ENCODE results near the gene FGF14.
A peak's percentile ranks its signal among the peaks of the same experiment; 100 is the strongest.

The FGF14 gene

DNA sequence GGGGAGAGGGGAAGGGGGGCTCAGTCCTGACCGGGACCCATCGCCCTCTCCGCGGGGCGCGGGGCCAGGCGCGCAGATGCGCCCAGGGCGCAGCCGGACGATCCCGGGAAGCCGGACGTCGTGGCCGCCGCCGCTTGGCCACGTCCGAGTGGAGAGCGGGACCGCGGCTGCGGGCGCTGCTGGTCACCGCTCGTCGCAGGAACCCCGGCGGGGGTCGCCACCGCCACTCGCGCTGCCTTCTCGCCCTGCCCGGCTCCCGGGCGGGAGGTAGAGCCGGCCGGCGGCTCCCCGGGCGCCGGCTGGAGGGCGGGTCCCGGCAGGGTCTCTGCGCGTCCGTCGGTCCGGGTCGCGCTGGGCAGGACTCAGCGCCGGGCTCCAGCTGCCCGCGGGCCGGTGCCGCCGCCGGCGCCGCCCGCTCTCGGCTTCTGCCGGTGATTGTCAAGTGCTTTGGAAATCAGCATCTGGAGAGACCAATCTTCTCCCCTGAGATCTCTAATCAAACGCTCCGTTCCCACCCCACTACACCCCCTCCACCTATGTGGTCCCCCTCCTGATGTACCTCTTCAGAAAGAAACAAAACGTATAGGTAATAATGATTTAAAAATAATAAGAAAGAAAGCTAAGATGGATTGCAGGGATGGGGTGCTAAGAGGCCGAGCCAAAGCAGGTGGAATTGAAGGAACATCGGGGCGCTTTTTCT is 484.9 kb downstream of the FGF14 start:
- H3K4me3 ChIP-seq (ENCODE audit: control insufficient read depth in 1 of 7, extremely low read depth in 1 of 7, insufficient read depth in 4 of 7, low read depth in 2 of 7, low read length in 6 of 7): peak overlapping the region in 1 of 7 experiments; percentile 48
- POLR2A ChIA-PET: no interaction called here
- no peaks in the 10 kb centered on the region for H3K9me3 ChIP-seq (ENCODE audit: control extremely low read depth in 1 of 5, control insufficient read depth in 4 of 5, insufficient read depth in 2 of 5, low read depth in 1 of 5, low read length in 4 of 5)
- WGBS (ENCODE audit: insufficient coverage): 5% methylated on average over 42 of the region's 73 CpGs
- H3K27ac ChIP-seq (ENCODE audit: insufficient read depth in 1 of 2, low read depth in 1 of 2, low read length in 2 of 2, poor library complexity in 1 of 2, severe bottlenecking in 2 of 2): no peak overlapping the region
- H3K36me3 ChIP-seq (ENCODE audit: control insufficient read depth in 4 of 4, insufficient read depth in 4 of 4, low read length in 3 of 4): no peaks in the 10 kb centered on the region
- CTCF ChIA-PET: no interaction called here
- H3K27me3 ChIP-seq (replicated peaks in 2 of 5; ENCODE audit: control insufficient read depth in 4 of 5, insufficient read depth in 5 of 5, low read length in 4 of 5): peaks cover 16 to 84% (median 46%) of the 10 kb centered on the region in 5 experiments
- H3K4me1 ChIP-seq (ENCODE audit: control extremely low read depth in 1 of 4, control insufficient read depth in 4 of 4, insufficient read depth in 4 of 4, low read length in 3 of 4): peaks cover 0 to 3% (median under 1%) of the 10 kb centered on the region in 4 experiments
- DNase-seq: no peak

DNA sequence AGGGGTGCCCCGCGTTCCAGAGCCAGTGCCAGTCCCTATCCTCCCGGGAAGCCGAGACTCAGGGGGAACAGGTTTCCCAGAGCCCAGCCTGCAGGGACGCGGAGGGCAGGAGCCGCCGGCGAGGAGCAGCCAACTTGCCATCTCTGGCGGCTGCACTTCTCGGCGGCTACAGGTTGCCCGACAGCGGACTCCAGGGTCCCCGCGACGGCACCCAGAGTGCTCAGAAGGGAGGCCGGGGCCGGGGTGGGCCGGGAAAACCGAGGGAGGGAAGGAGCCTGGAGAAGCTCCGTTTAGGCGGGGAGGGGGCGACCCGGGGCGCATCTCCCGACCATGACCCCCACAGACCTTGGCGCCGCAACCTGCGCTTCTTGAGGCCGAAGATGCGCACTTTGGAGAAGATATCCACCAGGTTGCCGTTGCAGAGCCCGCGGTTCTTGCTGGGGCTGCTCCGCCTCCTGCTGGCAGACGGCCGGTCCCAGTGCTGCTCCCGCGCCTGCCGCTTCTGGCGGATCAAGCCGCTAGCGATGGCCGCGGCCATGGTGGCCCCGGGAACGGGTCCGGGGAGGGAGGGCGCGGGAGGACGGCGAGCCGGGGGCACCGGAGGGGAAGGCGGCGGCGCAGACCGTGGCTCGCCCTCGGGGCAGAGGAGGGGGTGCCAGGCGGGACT is 485.6 kb downstream of the FGF14 start:
- H3K27ac ChIP-seq (ENCODE audit: insufficient read depth in 1 of 2, low read depth in 1 of 2, low read length in 2 of 2, poor library complexity in 1 of 2, severe bottlenecking in 2 of 2): no peak overlapping the region
- DNase-seq: peak in 2 of 3 donors; percentile 9 to 13
- 3% methylated on average over 48 of the region's 62 CpGs for WGBS (ENCODE audit: insufficient coverage)
- H3K9me3 ChIP-seq (ENCODE audit: control extremely low read depth in 1 of 5, control insufficient read depth in 4 of 5, insufficient read depth in 2 of 5, low read depth in 1 of 5, low read length in 4 of 5): no peaks in the 10 kb centered on the region
- H3K4me3 ChIP-seq (ENCODE audit: control insufficient read depth in 1 of 7, extremely low read depth in 1 of 7, insufficient read depth in 4 of 7, low read depth in 2 of 7, low read length in 6 of 7): peak overlapping the region in 1 of 7 experiments; percentile 48
- CTCF ChIA-PET: no interaction called here
- peaks cover 14 to 77% (median 43%) of the 10 kb centered on the region in 5 experiments for H3K27me3 ChIP-seq (replicated peaks in 2 of 5; ENCODE audit: control insufficient read depth in 4 of 5, insufficient read depth in 5 of 5, low read length in 4 of 5)
- POLR2A ChIA-PET: no interaction called here
- H3K4me1 ChIP-seq (ENCODE audit: control extremely low read depth in 1 of 4, control insufficient read depth in 4 of 4, insufficient read depth in 4 of 4, low read length in 3 of 4): peaks cover 0 to 3% (median under 1%) of the 10 kb centered on the region in 4 experiments
- H3K36me3 ChIP-seq (ENCODE audit: control insufficient read depth in 4 of 4, insufficient read depth in 4 of 4, low read length in 3 of 4): no peaks in the 10 kb centered on the region

DNA sequence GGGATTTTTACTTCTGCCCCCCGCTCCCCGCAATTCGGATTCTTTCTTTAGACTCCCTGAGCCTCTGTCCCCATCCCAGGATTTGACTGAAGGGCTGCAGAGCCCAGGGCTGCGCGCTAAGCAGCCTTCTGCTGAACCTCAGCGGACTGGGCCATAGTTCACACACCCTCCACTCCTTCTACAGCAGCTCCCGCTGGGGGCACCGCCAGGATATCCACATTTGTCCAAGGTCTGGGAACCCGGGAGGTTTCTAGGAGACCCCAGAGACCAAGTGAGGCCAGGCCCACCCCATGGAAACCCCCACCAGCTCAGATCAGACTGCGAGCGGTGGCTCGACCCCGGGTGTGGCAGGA is 486.1 kb downstream of the FGF14 start:
- Histone ChIP-seq H3K27ac (ENCODE audit: insufficient read depth in 1 of 2, low read depth in 1 of 2, low read length in 2 of 2, poor library complexity in 1 of 2, severe bottlenecking in 2 of 2) (no peak overlapping the region), H3K9me3 (ENCODE audit: control extremely low read depth in 1 of 5, control insufficient read depth in 4 of 5, insufficient read depth in 2 of 5, low read depth in 1 of 5, low read length in 4 of 5) (no peaks in the 10 kb centered on the region), H3K27me3 (replicated peaks in 2 of 5; ENCODE audit: control insufficient read depth in 4 of 5, insufficient read depth in 5 of 5, low read length in 4 of 5) (peaks cover 14 to 72% (median 40%) of the 10 kb centered on the region in 5 experiments), H3K4me1 (ENCODE audit: control extremely low read depth in 1 of 4, control insufficient read depth in 4 of 4, insufficient read depth in 4 of 4, low read length in 3 of 4) (peaks cover 0 to 3% (median under 1%) of the 10 kb centered on the region in 4 experiments), H3K4me3 (ENCODE audit: control insufficient read depth in 1 of 7, extremely low read depth in 1 of 7, insufficient read depth in 4 of 7, low read depth in 2 of 7, low read length in 6 of 7) (no peak overlapping the region), H3K36me3 (ENCODE audit: control insufficient read depth in 4 of 4, insufficient read depth in 4 of 4, low read length in 3 of 4) (no peaks in the 10 kb centered on the region)
- no peak for DNase-seq
- CTCF ChIA-PET: no interaction called here
- 5% methylated on average over 11 of the region's 13 CpGs for WGBS (ENCODE audit: insufficient coverage)
- POLR2A ChIA-PET: no interaction called here

DNA sequence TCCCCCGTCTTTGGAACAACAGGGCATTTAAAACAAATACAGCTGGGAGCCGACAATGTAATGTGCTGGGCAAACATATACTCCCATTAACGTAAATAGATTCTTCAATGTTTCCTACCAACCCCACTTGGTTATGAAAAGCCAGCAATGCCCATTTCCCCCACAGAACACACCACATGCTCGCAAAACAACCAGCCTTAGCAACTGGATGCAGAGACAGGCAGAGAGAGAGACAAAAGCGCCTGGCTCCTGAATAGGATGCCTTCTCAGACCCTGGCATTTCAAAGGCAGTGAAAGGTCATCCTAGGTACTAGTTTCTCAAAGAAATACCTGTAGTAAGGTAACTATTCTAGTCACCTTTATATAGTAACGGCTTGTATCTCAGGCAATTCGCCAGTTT is 486.5 kb downstream of the FGF14 start:
- no peaks in the 10 kb centered on the region for H3K9me3 ChIP-seq (ENCODE audit: control extremely low read depth in 1 of 5, control insufficient read depth in 4 of 5, insufficient read depth in 2 of 5, low read depth in 1 of 5, low read length in 4 of 5)
- WGBS (ENCODE audit: insufficient coverage): 15% methylated on average over 5 of the region's 7 CpGs
- H3K36me3 ChIP-seq (ENCODE audit: control insufficient read depth in 4 of 4, insufficient read depth in 4 of 4, low read length in 3 of 4): no peaks in the 10 kb centered on the region
- CTCF ChIA-PET: no interaction called here
- no peak overlapping the region for H3K4me3 ChIP-seq (ENCODE audit: control insufficient read depth in 1 of 7, extremely low read depth in 1 of 7, insufficient read depth in 4 of 7, low read depth in 2 of 7, low read length in 6 of 7)
- POLR2A ChIA-PET: no interaction called here
- H3K27ac ChIP-seq (ENCODE audit: insufficient read depth in 1 of 2, low read depth in 1 of 2, low read length in 2 of 2, poor library complexity in 1 of 2, severe bottlenecking in 2 of 2): no peak overlapping the region
- H3K4me1 ChIP-seq (ENCODE audit: control extremely low read depth in 1 of 4, control insufficient read depth in 4 of 4, insufficient read depth in 4 of 4, low read length in 3 of 4): peaks cover 0 to 3% (median under 1%) of the 10 kb centered on the region in 4 experiments
- DNase-seq: no peak
- H3K27me3 ChIP-seq (replicated peaks in 2 of 5; ENCODE audit: control insufficient read depth in 4 of 5, insufficient read depth in 5 of 5, low read length in 4 of 5): peaks cover 14 to 68% (median 38%) of the 10 kb centered on the region in 5 experiments

DNA sequence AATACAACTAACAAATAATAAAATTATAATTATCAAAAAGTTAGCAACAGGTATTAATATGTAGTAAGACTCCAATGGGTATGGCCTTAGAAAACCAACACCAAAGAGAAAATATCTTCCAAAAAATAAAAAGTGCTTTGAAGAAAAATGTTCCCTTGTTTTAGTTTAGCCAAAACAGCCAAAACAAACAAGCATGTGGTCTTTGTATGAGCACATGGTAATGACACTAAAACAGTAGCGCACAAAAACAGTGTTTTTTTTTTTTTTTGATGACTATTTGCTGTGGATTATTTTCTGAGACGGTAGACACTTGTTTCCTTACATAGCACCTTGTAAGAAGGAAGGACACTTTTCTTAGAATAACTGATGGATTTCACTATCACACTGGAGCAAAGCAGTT is 490.1 kb downstream of the FGF14 start:
- POLR2A ChIA-PET: no interaction called here
- no peak overlapping the region for H3K4me3 ChIP-seq (ENCODE audit: control insufficient read depth in 1 of 7, extremely low read depth in 1 of 7, insufficient read depth in 4 of 7, low read depth in 2 of 7, low read length in 6 of 7)
- no peak overlapping the region for H3K27ac ChIP-seq (ENCODE audit: insufficient read depth in 1 of 2, low read depth in 1 of 2, low read length in 2 of 2, poor library complexity in 1 of 2, severe bottlenecking in 2 of 2)
- CTCF ChIA-PET: no interaction called here
- WGBS (ENCODE audit: insufficient coverage): 100% methylated on average over 1 of the region's 2 CpGs
- H3K4me1 ChIP-seq (ENCODE audit: control extremely low read depth in 1 of 4, control insufficient read depth in 4 of 4, insufficient read depth in 4 of 4, low read length in 3 of 4): peaks cover 0 to 3% (median 0%) of the 10 kb centered on the region in 4 experiments
- peaks cover 2 to 33% (median 11%) of the 10 kb centered on the region in 5 experiments for H3K27me3 ChIP-seq (replicated peaks in 2 of 5; ENCODE audit: control insufficient read depth in 4 of 5, insufficient read depth in 5 of 5, low read length in 4 of 5)
- no peaks in the 10 kb centered on the region for H3K36me3 ChIP-seq (ENCODE audit: control insufficient read depth in 4 of 4, insufficient read depth in 4 of 4, low read length in 3 of 4)
- H3K9me3 ChIP-seq (ENCODE audit: control extremely low read depth in 1 of 5, control insufficient read depth in 4 of 5, insufficient read depth in 2 of 5, low read depth in 1 of 5, low read length in 4 of 5): no peaks in the 10 kb centered on the region
- no peak for DNase-seq

DNA sequence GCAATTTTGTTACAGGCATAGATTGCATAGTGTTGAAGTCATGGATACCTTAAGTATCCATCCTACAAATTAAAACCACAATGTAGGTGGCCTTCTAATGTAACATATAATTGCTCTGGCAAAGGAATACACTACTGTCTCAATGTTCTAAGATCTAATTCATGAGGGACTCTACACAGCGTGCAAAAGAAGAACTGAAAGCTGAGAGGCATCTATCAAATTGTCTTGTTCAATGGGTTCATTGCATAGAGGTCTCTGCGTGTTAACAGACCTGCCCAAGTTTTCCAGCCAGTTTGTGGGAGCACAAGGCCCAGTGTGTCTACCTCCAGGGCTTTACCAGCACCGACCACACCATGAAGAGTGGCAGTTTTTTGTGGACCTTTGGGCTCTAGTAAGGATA is 498.0 kb downstream of the FGF14 start:
- no peak overlapping the region for H3K4me3 ChIP-seq (ENCODE audit: control insufficient read depth in 1 of 7, extremely low read depth in 1 of 7, insufficient read depth in 4 of 7, low read depth in 2 of 7, low read length in 6 of 7)
- H3K9me3 ChIP-seq (ENCODE audit: control extremely low read depth in 1 of 5, control insufficient read depth in 4 of 5, insufficient read depth in 2 of 5, low read depth in 1 of 5, low read length in 4 of 5): no peaks in the 10 kb centered on the region
- ChIA-PET CTCF (no interaction called here), POLR2A (no interaction called here)
- H3K27ac ChIP-seq (ENCODE audit: insufficient read depth in 1 of 2, low read depth in 1 of 2, low read length in 2 of 2, poor library complexity in 1 of 2, severe bottlenecking in 2 of 2): no peak overlapping the region
- H3K36me3 ChIP-seq (ENCODE audit: control insufficient read depth in 4 of 4, insufficient read depth in 4 of 4, low read length in 3 of 4): no peaks in the 10 kb centered on the region
- DNase-seq: no peak
- no peaks in the 10 kb centered on the region for H3K4me1 ChIP-seq (ENCODE audit: control extremely low read depth in 1 of 4, control insufficient read depth in 4 of 4, insufficient read depth in 4 of 4, low read length in 3 of 4)
- WGBS (ENCODE audit: insufficient coverage): 67% methylated on average over 3 of the region's 3 CpGs
- peaks cover 0 to under 1% (median 0%) of the 10 kb centered on the region in 5 experiments for H3K27me3 ChIP-seq (replicated peaks in 2 of 5; ENCODE audit: control insufficient read depth in 4 of 5, insufficient read depth in 5 of 5, low read length in 4 of 5)

DNA sequence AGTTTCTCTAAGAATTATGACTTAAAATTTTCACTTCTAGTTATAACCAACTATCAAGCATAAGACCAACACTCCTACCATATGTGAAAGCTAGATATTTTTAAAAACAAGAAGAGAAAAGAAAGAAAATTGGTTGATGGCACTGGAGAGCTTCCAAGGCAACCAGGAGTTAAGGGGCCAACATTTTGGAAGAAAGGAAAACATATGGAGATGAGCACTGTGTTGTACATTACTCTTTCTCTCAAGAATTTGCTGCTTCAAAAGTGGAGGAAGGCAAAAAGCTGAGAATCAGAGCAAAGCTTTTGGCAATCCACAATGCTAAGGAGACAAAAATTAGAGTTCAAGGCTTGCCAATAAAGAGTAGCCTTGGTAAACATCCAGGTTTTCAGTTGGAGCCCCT is 503.2 kb downstream of the FGF14 start:
- ChIA-PET CTCF (no interaction called here), POLR2A (no interaction called here)
- no peaks in the 10 kb centered on the region for H3K9me3 ChIP-seq (ENCODE audit: control extremely low read depth in 1 of 5, control insufficient read depth in 4 of 5, insufficient read depth in 2 of 5, low read depth in 1 of 5, low read length in 4 of 5)
- no peak overlapping the region for H3K27ac ChIP-seq (ENCODE audit: insufficient read depth in 1 of 2, low read depth in 1 of 2, low read length in 2 of 2, poor library complexity in 1 of 2, severe bottlenecking in 2 of 2)
- H3K4me3 ChIP-seq (ENCODE audit: control insufficient read depth in 1 of 7, extremely low read depth in 1 of 7, insufficient read depth in 4 of 7, low read depth in 2 of 7, low read length in 6 of 7): no peak overlapping the region
- no peaks in the 10 kb centered on the region for H3K4me1 ChIP-seq (ENCODE audit: control extremely low read depth in 1 of 4, control insufficient read depth in 4 of 4, insufficient read depth in 4 of 4, low read length in 3 of 4)
- no peak for DNase-seq
- no peaks in the 10 kb centered on the region for H3K36me3 ChIP-seq (ENCODE audit: control insufficient read depth in 4 of 4, insufficient read depth in 4 of 4, low read length in 3 of 4)
- peaks cover 0 to 4% (median 0%) of the 10 kb centered on the region in 5 experiments for H3K27me3 ChIP-seq (replicated peaks in 2 of 5; ENCODE audit: control insufficient read depth in 4 of 5, insufficient read depth in 5 of 5, low read length in 4 of 5)
